Measurements from ENCODE around the gene POU2AF2. TPM values are rescaled to one million over a fixed set of nuclear protein-coding genes. Genes with fewer than 3 reads are reported as not detected.
"Not testable (repeated sequence)": the region's sequence is repeated elsewhere in the genome, so short reads cannot be mapped to it uniquely, and the experiment has no call there.

Gene POU2AF2
- total RNA-seq, 1 donor from 2014 or later: not detected

DNA sequence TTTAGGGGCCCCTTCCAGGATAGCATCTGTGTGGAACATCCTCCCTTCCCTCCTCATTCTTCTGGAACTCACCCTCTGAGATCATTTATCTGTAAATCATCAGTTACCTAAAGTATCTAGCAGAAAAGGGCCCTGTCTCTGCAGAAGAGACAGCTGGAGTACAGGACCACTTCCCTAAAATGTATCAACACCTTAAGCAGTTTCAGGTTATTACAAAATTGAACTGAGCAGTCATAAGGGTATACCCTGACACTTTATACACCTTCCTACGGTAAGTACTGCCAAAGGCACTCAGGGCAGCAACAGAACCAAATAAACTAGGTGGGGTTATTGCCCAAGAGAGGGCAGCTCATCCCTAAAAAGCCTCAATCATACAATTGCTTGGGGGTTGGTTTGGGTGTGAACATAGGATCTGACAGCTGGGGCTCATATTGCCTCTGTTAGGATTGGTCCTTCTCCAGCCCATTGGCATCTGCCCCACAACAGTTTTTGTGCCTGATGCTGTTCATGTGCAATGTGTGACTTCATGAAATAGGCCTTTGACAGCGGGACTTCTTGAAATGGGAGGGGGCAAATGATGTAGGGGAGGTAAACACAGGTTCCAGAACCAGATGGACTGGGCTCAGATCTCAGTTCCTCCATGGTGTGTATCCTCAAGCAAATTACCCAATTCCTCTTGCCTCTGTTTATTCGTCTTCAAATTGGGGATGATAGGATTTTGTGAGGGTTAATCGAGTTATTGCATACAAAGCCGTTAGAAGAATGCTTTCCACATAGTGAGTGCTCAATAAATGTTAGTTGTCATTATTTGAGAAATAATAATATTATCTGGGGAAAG is 55.7 kb downstream of the POU2AF2 start:
- intact Hi-C loops (cut with micrococcal nuclease): no loop called here

DNA sequence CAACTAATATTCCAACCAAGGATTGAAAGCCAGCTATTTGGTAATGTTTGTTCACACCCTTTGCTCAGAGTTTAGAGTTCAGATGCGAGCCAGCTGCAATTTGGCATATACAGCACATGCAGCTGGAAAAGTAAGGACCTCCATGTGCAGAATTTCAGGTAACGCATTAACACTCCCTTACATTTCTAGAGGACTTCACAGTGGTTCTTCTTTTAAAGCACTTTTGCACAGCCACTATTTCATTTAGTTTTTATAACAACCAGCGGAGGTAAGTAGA is 56.3 kb downstream of the POU2AF2 start:
- intact Hi-C loops (cut with micrococcal nuclease): no loop called here

DNA sequence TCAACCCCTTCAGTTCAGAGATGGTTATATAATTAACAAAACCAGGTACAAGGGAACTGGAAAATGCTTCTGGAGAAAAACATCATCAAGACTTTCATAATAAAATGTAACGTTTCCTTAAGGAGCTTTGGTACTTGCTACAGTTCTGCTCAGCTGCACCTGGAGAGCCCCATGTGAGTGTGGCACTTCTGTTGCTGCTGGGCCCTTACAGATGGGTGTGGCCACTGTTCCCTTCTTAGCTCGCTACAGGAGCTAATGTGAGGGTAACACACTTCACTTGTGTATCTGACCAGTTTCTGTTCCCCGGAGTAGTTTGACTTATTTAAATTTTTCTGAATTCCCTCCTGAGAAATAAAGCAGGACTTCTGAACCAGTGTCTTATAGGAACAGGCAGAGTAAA is 56.8 kb downstream of the POU2AF2 start:
- intact Hi-C loops (cut with micrococcal nuclease): no loop called here

DNA sequence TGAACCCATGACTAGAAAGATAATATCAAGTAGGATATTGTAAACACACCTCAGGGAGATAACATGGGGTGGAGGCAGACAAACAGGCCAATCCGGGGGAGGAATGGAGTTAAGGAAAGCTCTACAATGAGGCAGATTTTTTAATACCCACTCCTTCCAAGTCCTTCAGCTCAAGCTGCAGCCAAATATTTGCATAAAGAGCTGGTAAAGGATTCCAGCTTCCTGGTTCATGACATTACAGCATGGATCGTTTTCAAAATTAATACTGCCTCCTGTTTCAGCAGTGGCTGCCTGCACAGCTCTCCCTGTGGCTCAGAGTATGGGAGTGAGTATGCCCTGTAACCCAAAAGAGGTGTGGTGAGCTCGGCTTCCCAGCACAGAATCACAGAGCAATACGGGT is 57.9 kb downstream of the POU2AF2 start:
- intact Hi-C loops (cut with micrococcal nuclease): no loop called here

DNA sequence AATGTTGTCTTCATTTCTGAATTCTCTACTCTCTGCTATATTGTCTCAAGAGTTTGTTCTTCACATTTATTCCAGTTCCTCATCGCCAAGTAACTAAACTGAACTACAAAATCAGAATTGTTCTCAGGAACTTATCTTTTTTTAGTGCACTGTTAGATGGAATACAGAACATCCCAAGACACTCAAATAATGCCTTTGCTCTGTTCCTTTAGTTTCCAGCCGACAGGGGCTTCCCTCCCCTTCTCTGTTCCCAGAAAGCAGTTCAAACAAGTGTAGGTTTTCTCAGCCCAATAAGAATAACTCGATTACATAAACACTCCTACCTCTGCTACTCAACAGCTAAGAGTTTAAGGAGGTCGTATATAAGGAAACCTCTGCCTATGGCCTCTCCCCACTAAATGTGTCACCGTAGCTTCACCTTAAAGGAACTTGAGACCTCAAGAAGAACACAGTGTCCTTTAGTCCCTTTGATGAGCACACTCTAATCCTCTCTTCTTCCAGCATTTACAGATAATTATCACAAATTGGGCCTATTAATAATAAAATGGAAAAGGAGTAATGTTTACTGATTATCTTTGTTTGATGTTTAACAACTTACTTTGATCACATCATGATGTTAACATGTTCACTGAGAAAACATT is 59.8 kb downstream of the POU2AF2 start:
- intact Hi-C loops (cut with micrococcal nuclease): no loop called here

DNA sequence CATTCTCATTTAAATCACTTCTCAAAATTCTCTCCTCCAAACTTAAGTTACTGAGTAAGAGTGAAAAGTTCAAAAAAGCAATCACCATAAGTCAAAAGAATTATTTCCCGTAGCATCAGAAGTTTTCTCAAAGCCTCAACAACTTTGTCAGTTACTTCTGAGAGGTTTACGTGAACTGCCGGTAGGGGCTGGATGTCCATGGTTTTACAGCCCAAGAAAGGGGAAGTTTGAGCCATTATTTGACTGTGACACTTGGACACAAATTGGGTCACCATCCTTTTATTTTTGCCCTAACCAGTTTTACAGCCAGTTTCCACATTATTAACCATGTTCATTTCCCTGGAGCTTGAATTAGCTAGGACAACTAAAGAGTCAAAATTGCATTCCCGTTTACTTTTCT is 60.4 kb downstream of the POU2AF2 start:
- intact Hi-C loops (cut with micrococcal nuclease): no loop called here

DNA sequence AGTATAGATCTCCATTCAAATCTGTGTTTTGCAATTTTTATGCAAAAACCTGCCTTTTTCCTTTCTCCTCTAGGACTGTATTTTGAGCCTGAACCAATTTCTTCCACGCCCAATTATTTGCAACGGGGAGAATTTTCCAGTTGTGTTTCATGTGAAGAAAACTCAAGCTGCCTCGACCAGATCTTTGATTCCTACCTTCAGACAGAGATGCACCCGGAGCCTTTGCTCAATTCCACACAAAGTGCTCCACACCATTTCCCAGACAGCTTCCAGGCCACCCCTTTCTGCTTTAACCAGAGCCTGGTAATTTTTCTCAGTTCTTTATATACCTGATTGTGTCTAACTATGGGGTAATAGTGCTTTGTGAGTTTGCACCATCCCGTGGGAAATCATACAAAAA is 60.8 kb downstream of the POU2AF2 start:
- intact Hi-C loops (cut with micrococcal nuclease): no loop called here

DNA sequence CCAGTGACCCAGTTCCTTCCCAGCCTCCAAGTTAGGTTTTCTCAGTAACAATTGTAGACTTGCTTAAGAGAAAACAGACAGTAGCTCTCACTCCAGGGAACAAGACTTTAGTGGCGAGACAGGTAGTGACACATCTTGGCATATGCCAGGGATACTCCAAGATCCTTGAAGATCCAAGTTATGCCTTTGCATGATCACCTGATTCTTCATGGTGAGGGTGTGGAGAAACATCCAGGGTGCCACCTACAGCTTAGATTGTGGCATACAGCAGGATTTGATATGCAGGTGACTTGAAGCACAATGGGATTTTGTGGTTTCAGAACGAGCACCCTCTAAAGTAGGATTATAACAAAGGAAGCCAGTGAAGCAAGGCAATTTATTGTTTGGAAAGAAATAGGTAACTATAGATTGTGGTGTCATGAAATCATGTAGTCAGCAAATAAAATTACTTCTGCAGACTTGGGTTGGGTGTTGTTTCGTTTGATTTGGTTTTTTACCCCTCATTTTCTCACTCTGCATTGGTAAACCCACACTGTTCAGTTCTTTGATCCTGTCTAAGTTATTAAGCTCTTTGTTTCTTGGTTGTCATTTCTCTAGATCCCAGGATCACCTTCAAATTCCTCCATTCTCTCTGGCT is 62.1 kb downstream of the POU2AF2 start:
- intact Hi-C loops (cut with micrococcal nuclease): no loop called here

DNA sequence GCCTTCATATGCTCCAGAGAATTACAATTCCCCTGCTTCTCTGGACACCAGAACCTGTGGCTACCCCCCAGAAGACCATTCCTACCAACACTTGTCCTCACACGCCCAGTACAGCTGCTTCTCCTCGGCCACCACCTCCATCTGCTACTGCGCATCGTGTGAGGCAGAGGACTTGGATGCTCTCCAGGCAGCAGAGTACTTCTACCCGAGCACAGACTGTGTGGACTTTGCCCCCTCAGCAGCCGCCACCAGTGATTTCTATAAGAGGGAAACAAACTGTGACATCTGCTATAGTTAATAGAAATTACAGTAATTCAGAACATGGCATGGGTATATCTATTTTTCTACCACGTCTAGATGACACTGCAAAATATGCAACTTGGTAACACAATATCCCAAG is 62.6 kb downstream of the POU2AF2 start:
- intact Hi-C loops (cut with micrococcal nuclease): no loop called here

DNA sequence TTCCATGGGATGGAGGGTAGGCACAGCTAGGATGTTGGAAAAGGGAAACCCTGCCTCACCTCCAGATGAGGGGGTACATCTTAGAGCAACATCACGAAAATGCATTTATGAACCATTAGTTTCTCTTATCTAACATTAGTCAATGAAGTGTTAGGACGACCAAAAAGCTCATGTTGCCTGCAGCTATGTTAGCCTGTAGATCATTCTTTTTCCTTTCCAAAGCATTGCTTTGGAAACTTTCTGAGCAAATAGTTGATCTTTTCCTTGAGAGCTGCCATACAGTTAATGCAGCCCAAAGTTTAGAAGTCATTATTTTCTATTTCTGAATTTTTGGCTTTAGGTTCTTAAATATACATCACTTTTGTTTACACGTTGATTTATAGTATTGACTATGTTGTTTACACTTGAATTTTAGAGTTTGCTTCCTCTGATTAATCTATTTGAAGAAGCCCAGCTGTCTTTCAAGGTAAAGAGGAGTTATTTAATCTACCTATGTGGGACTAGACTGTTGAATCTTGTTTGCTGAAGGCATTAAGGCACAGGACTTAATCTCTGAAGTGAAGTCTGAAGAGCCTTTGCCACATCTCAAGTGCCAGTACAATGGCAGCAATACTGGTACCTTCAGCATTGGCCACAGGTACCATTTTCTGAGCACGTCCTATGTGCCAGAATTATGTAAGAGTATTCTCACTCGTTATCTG is 63.8 kb downstream of the POU2AF2 start:
- intact Hi-C loops (cut with micrococcal nuclease): no loop called here

DNA sequence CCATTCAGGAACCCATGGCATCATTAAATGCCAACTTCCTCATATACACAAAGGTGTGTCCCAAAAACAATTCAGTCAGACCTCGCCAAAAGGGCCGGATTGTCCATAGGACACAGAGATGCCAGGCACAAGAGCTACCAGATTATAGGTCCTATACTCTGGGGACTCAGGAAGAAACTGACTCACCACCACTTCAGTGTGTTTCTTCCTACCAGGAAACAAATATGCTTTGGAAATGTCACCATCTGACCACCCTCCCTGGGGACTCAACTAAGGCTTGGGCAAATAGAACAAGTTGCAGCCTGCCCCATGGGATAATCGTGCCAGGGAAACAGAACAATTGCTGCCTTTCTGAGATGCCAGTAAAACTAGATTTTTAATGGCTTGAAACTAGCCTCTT is 64.6 kb downstream of the POU2AF2 start:
- intact Hi-C loops (cut with micrococcal nuclease): no loop called here

DNA sequence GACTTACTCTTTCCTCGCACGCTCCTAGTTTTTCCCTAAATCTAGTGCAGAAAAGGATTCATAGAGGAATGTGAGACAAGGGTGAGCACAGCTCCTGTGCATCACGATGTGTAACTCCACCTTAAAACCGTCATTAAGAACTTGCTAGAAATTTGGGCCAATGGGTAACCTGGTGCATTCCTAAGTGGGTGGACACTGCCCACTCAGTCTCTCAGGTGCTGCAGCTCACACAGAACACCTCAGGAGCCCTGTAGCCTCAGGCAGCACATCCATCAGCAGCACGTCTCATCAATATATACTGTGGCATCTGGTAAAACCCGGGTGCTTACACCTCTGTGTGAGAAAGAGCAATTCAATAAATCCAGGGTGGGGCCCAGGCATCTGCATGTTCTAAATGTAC is 65.2 kb downstream of the POU2AF2 start:
- intact Hi-C loops (cut with micrococcal nuclease): no loop called here

DNA sequence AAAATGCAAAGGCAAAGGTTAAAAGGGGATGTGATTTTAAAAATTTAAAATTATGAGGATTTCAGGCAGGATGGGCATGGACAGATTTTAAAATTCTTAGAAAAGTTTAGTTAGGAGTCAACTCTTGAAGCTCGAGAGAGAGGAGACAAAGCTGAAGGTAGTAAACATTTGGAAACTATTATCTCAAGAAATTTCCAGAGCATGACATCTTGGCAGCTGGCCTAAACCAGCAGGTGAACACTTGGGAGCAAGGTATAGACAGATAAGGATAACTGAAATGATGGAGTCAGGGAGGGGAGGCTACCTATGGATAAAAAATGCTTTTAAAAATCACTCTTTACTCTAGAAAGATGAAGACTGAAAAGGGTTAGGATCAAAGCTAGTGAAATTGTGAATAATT is 66.6 kb downstream of the POU2AF2 start:
- intact Hi-C loops (cut with micrococcal nuclease): no loop called here

DNA sequence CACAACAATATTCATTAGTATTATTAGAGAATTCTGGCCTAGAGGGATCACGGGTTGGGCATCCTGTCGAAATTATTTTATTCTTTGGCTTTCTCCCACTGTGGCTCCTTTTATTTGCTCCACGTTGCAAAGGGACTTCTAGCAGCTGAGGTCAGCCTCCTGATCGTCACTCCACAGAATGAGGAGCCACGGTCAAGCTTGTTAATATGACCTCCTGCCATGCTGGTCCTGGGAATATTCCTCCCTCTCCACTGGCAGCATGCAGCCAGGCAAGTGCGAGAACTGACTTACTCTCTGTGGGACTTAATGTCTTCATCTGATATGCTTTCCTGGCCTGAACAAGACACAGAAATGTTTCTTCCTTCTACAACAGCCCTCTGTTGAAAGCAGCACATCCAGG is 73.8 kb downstream of the POU2AF2 start:
- intact Hi-C loops (cut with micrococcal nuclease): no loop called here

DNA sequence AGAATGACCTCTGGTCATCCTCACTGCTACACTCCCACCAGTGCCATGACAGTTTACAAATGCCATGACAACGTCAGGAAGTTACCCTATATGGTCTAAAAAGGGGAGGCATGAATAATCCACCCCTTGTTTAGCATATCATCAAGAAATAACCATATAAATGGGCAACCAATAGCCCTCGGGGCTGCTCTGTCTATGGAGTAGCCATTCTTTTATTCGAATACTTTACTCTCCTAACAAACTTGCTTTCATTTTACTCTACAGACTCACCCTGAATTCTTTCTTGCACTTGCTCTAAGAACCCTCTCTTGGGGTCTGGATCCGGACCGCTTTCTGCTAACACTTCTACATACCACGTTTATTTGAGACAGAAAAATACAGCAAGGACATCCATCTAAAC is 74.7 kb downstream of the POU2AF2 start:
- intact Hi-C loops (cut with micrococcal nuclease): not testable (repeated sequence)

DNA sequence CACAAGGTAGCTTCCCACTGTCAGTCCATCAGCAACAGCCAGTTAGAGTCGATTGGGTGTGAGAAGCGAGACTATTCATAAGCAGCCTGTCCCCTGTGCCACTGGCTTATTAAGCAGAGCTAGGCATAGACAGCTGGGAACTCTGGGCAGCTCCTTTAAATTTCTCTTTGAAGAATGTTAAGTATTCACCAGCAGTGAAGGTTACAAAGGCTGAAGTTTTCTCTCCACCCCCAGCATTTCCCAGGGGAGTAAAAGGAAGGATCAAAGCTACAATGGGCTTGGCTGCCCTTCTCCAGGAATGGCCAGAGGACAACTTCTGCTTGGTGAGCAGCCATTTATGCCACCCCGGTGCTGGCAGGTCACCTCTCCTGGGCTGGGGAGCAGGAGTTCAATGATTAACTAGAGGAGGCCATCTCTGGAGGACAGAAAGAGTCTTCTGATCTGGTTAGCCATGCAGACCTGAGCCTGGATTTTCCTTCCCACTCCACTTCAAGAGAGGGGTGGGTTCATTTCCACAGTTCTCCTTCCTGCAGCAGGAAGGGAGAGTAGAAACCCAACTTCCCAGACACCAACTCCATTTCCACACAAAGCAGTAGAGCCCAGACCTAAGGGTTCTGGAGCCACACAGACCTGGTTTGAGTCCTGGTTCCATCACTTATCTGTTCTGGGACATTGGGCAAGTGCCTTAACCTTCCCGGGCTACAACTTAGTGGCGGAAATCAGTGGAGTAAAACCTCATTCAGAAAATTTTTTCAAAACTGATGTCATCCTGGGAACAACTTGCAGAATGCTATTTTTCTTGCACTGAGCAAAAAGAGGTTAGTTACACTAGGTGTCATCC is 75.4 kb downstream of the POU2AF2 start:
- intact Hi-C loops (cut with micrococcal nuclease): no loop called here

DNA sequence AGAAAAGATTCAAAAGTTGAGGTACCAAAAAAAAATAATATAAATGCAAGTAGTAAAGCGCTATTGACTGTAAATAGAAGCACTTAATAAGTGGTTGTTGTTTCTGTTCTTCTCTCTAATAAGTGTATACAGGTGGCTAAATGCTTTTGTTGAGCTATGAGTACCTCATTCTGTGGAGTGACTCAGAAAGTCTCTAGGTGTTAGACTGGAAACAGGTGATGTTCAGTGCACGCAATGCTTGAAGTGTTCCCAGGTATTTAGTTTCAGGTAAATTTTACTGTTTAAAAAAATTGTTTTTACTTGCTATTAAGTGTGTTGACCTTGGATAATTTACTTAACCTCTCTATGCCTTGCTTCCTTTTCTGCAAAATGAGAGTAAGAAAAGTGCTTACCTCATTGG is 77.0 kb downstream of the POU2AF2 start:
- intact Hi-C loops (cut with micrococcal nuclease): no loop called here

DNA sequence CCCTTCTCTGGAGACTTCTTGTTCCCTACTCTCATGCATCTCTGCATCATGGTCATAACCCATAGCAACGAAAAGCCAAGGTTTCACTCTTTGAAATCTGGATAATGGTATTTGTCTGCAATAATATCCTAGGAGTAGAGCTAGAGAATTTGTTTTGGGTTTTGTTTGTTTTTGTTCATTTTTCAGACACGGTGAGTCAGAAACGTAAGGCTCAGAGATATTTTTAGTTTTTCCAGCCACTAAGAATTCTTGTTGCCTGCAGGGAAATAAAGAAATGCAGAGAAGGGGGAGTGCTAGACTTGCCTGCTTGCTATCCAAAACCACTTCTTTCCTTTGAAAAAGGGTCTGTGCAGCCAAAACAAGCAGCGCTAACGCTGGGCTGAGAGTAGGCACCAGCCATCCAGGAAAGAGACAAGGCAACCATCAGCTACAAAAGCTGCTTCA is 78.8 kb downstream of the POU2AF2 start:
- intact Hi-C loops (cut with micrococcal nuclease): no loop called here

DNA sequence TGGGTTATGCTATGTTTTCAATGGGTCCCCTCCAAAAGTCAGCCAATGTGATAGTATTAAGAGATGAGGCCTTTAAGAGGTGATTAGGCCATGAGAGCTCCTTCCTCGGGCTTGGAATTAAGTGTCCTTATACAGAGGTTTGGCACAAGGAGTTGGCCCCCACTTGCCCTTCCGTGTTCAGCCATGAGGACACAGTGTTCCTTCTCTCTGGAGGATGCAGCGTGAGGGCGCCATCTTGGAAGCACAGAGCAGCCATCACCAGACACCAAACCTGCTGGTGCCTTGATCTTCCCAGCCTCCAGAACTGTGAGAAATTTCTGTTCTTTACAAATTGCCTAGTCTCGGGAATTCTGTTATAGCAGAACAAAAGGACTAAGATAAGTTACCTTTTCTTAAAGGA is 79.7 kb downstream of the POU2AF2 start:
- intact Hi-C loops (cut with micrococcal nuclease): no loop called here

DNA sequence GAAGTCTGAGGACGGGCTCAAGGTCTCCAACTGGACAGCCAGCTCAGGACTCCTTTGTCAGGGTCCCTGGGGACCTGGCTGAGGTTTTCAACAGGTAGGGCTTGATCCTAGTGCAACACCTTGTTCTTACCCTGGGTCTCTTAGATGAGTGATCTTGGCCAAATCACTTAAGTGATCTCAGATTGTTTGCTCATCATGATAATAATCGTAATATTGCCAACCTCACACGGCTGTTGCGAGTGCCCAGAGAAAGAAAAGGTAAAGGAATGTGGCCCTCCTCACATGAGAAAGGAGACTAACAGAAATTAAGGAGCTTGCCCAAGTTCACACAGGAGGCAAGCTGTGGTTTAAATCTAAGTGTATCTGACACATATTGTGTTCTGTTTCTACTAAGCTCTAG is 81.3 kb downstream of the POU2AF2 start:
- intact Hi-C loops (cut with micrococcal nuclease): no loop called here

DNA sequence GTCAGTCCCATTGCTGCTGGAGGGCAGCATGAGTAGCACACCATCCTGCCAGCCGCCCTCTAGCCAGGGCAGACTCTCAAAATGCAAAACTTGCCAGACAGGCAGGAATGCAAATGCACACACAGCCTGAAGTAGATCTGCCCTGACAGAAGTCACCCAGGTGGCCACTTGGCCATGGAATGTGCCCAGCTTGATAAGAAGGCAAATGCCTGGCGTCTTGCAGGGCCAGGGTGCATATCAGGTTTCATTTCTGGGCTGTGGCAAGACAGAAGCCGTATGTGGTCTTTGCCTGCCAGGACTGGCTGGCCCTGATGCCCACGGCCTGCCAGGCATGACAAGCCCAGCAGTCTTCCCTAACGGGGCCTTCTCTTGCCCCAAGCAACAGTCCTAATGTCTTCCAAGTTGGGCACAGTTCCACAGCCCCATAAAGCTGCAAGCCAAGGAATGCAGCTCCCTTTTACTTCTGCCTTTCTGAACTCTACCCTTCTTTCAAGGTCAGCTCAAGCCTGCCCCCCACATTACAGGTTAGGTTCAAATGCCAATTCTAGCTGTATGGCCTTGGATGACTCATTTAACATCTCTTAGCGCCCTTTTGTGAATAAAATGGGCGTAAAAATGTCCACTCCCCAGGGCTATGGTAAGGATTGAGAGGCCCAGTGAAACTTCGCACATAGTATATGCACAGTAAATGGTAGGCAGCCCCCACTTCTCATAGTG is 82.5 kb downstream of the POU2AF2 start:
- intact Hi-C loops (cut with micrococcal nuclease): no loop called here
